GM12878 (cell line): Measurements from ENCODE around the gene MTF1. TPM values are rescaled to one million over a fixed set of nuclear protein-coding genes. Genes with fewer than 3 reads are reported as not detected.

Experiments
- ATAC-seq: fragments of 200-7000 bp; cut with Tn5 transposase; 3 replicates; pipeline ENCODE4 v1.9.1; 2020; ENCODE audit warnings: mild to moderate bottlenecking, moderate library complexity
- BruUV-seq: library from RNA; stranded (reverse); fragments of 400-500 nt; replicated peaks from 2 replicates; lab custom pipeline; 2021; lab: Mats Ljungman, UMichigan
- CTCF ChIA-PET: fragments of 300-600 bp; sonication (Branson Sonifier 250); formaldehyde crosslinking; extraction: SDS; loops from one replicate; lab custom pipeline; 2021; ENCODE audit warnings: inconsistent platforms; lab: Yijun Ruan, JAX
- POLR2A ChIA-PET: fragments of 350-600 bp; formaldehyde crosslinking; extraction: SDS; loops from one replicate; lab custom pipeline; 2021; ENCODE audit warnings: inconsistent platforms; lab: Charles Lee
- RAD21 ChIA-PET: fragments of 300-600 bp; sonication (Branson Sonifier 250); formaldehyde crosslinking; loops from one replicate; lab custom pipeline; 2023; ENCODE audit warnings: antibody characterized with exemption; ENCODE audit not compliant: unreplicated experiment; lab: Charles Lee
- SMC1A ChIA-PET: fragments of 300-600 bp; sonication (Branson Sonifier 250); formaldehyde crosslinking; loops from one replicate; lab custom pipeline; 2023; ENCODE audit not compliant: unreplicated experiment, uncharacterized antibody; lab: Charles Lee
- DNase-seq: peaks from one replicate; pipeline ENCODE4 v3.0.0-alpha.2; 2011; ENCODE audit warnings: low read depth, low spot score
- FAIRE-seq: peaks from 3 replicates; lab custom pipeline; 2011; peaks lifted over from hg19 to GRCh38; lab: Jason Lieb, UNC
- H2AFZ ChIP-seq: 2 replicates; pipeline ENCODE4 v1.6.0; 2011; ENCODE audit warnings: low read depth, low read length, control low read depth; ENCODE audit not compliant: control insufficient read depth
- H3K27ac ChIP-seq: 2 replicates; pipeline ENCODE4 v1.5.1; 2011; ENCODE audit warnings: control low read depth; ENCODE audit not compliant: control insufficient read depth, insufficient read depth
- H3K27me3 ChIP-seq, 2 experiments: replicated peaks in 1 of 2; 2 replicates each; pipeline versions ENCODE4 v1.6.0 to v1.6.1; 2011; ENCODE audit warnings: low read length in 1 of 2; ENCODE audit not compliant: control insufficient read depth in 2 of 2, insufficient read depth in 2 of 2
- H3K36me3 ChIP-seq, 2 experiments: 2 replicates each; pipeline ENCODE4 v1.5.1; 2011; ENCODE audit warnings: low read length in 1 of 2; ENCODE audit not compliant: control insufficient read depth in 2 of 2, insufficient read depth in 2 of 2
- H3K4me1 ChIP-seq: 2 replicates; pipeline ENCODE4 v1.6.1; 2011; ENCODE audit warnings: mild to moderate bottlenecking, low read length, moderate library complexity, mixed read lengths; ENCODE audit not compliant: control insufficient read depth, insufficient read depth
- H3K4me2 ChIP-seq: 2 replicates; pipeline ENCODE4 v1.6.0; 2011; ENCODE audit warnings: control low read depth; ENCODE audit not compliant: control insufficient read depth, insufficient read depth
- H3K4me3 ChIP-seq: fragments of 200-600 bp; sonication (generic); 2 replicates; pipeline ENCODE4 v1.5.1; 2016
- H3K79me2 ChIP-seq: 2 replicates; pipeline ENCODE4 v1.6.0; 2011; ENCODE audit warnings: low read length; ENCODE audit not compliant: control insufficient read depth, insufficient read depth
- H3K9ac ChIP-seq: 2 replicates; pipeline ENCODE4 v1.8.0; 2011; ENCODE audit warnings: low read length, control low read depth, mixed read lengths; ENCODE audit not compliant: control insufficient read depth, insufficient read depth
- H3K9me3 ChIP-seq: replicated peaks from 3 replicates; pipeline ENCODE4 v1.5.1; 2011; ENCODE audit warnings: mild to moderate bottlenecking, low read length; ENCODE audit not compliant: control insufficient read depth, insufficient read depth
- H4K20me1 ChIP-seq: 2 replicates; pipeline ENCODE4 v1.6.0; 2011; ENCODE audit not compliant: control insufficient read depth, insufficient read depth
- ATF7 ChIP-seq: fragments of 450-650 bp; IDR thresholded peaks from 2 replicates; pipeline ENCODE4 v1.6.1; 2016; ENCODE audit warnings: low read depth, mild to moderate bottlenecking
- BHLHE40 ChIP-seq, 2 experiments: fragments of 450-650 bp in 1 of 2; IDR thresholded peaks; 2 replicates each; pipeline ENCODE4 v1.6.1; 2011 to 2017; ENCODE audit warnings: low read depth in 2 of 2, borderline replicate concordance in 1 of 2, improper control_type of control experiment in 1 of 2, low read length in 1 of 2, mild to moderate bottlenecking in 1 of 2
- CHD1 ChIP-seq: IDR thresholded peaks from 2 replicates; pipeline ENCODE4 v1.6.1; 2012; ENCODE audit warnings: low read depth, low read length, improper control_type of control experiment
- CTCF ChIP-seq, 3 experiments: IDR thresholded peaks in 2 of 3; conservative IDR thresholded peaks in 1 of 3; 2 replicates each; pipeline ENCODE4 v1.5.1; 2011; ENCODE audit warnings: low read depth in 3 of 3, low read length in 3 of 3, mild to moderate bottlenecking in 3 of 3, control low read depth in 2 of 3, moderate library complexity in 2 of 3, inconsistent platforms in 1 of 3, mixed read lengths in 1 of 3; ENCODE audit not compliant: control insufficient read depth in 2 of 3, insufficient read depth in 1 of 3; ENCODE audit errors: extremely low read depth in 1 of 3
- ETV6 ChIP-seq, 2 experiments: fragments of 450-650 bp in 1 of 2; IDR thresholded peaks in 1 of 2; conservative IDR thresholded peaks in 1 of 2; 2 replicates each; pipeline ENCODE4 v1.6.1; 2014; ENCODE audit warnings: antibody characterized with exemption in 1 of 2, borderline replicate concordance in 1 of 2, low read depth in 1 of 2, mild to moderate bottlenecking in 1 of 2, moderate library complexity in 1 of 2
- IRF5 ChIP-seq: fragments of 450-650 bp; IDR thresholded peaks from 2 replicates; pipeline ENCODE4 v1.6.1; 2017; ENCODE audit warnings: borderline replicate concordance
- NR2C1 ChIP-seq: fragments of 450-650 bp; IDR thresholded peaks from 2 replicates; pipeline ENCODE4 v1.6.1; 2017; ENCODE audit warnings: antibody characterized with exemption, mild to moderate bottlenecking, moderate library complexity
- NR2F1 ChIP-seq: fragments of 450-650 bp; conservative IDR thresholded peaks from 2 replicates; pipeline ENCODE4 v1.6.1; 2017; ENCODE audit warnings: mild to moderate bottlenecking
- POLR2AphosphoS2 ChIP-seq: IDR thresholded peaks from 2 replicates; pipeline ENCODE4 v1.6.1; 2011; ENCODE audit warnings: low read depth, mild to moderate bottlenecking, low read length, improper control_type of control experiment, moderate library complexity
- RCOR1 ChIP-seq: conservative IDR thresholded peaks from 2 replicates; pipeline ENCODE4 v1.6.1; 2012; ENCODE audit warnings: low read depth, low read length, improper control_type of control experiment
- RFX5 ChIP-seq: IDR thresholded peaks from 2 replicates; pipeline ENCODE4 v1.6.1; 2011; ENCODE audit warnings: low read depth, low read length, improper control_type of control experiment
- RUNX3 ChIP-seq: IDR thresholded peaks from 2 replicates; pipeline ENCODE4 v1.6.1; 2012; ENCODE audit warnings: low read length, inconsistent platforms
- SP1 ChIP-seq: IDR thresholded peaks from one replicate; pipeline ENCODE4 v1.6.1; 2011; ENCODE audit warnings: low read depth, low read length
- SRF ChIP-seq, 2 experiments: IDR thresholded peaks; 2 replicates each; pipeline ENCODE4 v1.6.1; 2011; ENCODE audit warnings: low read depth in 2 of 2, low read length in 2 of 2, mild to moderate bottlenecking in 1 of 2, moderate library complexity in 1 of 2
- ZZZ3 ChIP-seq: IDR thresholded peaks from 2 replicates; pipeline ENCODE4 v1.6.1; 2011; ENCODE audit warnings: low read depth; ENCODE audit not compliant: control insufficient read depth, insufficient read length
- WGBS: methylation state at CpG from one replicate; pipeline ENCODE4 v1.1.6; 2016; ENCODE audit warnings: low lambda C conversion rate; ENCODE audit not compliant: insufficient replicate concordance, insufficient coverage; ENCODE audit errors: missing lambda C conversion rate; 5-methylcytosine and 5-hydroxymethylcytosine counted together
- in situ Hi-C: fragments of 300-500 bp; cut with MboI; formaldehyde crosslinking; loops from 9 replicates; pipeline ENCODE4 v1.14.3; 2018; ENCODE audit warnings: mixed read lengths
- intact Hi-C: fragments of 100-400 bp; cut with micrococcal nuclease; formaldehyde crosslinking; loops from one replicate; pipeline ENCODE4 v1.14.2; 2022; ENCODE audit not compliant: unreplicated experiment
- polyA plus RNA-seq, 11 experiments: library from polyadenylated mRNA; depleted of rRNA in 4 of 11; unstranded in 6 of 11; stranded (reverse) in 5 of 11; fragments of >200 nt; fragmentation: Nextera tagmentation in 4 of 11; fragmentation: Illumina TruSeq in 1 of 11; extraction: Ambion mirVana in 4 of 11; extraction: Trizol in 1 of 11; gene quantifications; 1 replicate in 1 of 11; 2 replicates in 10 of 11; pipeline versions ENCODE4 v1.2.1 to v1.2.3, GENCODE V29; 2011 to 2016; ENCODE audit warnings: inconsistent platforms in 2 of 11, missing spikeins in 2 of 11, low read depth in 1 of 11
- total RNA-seq, 4 experiments: library from RNA; depleted of rRNA in 3 of 4; stranded (reverse); fragments of >200 nt in 3 of 4; fragmentation: Illumina TruSeq in 1 of 4; extraction: Trizol in 1 of 4; gene quantifications; 2 replicates each; pipeline versions ENCODE4 v1.2.1 to v1.2.3, GENCODE V29; 2013 to 2021
- TF ChIP-seq, protein P1 (sequence below): fragments of 450-650 bp; IDR thresholded peaks from 2 replicates; pipeline ENCODE4 v1.6.1; 2017; ENCODE audit warnings: antibody characterized with exemption, mild to moderate bottlenecking, moderate library complexity

MTF1 gene
- total and polyA plus RNA-seq, 10 of the 15 experiments (the other 5 are each of a cell fraction or from before 2014, with no cell fraction given), result 2.2 to 20.4 (median 6.7) TPM

GRCh38 chr1:37765916-37766664, 93.3 kb downstream of the MTF1 start:
- peaks cover 5 to 14% of the 10 kb centered on the region in 2 experiments; a peak in 3 of 4 replicates for H3K27me3 ChIP-seq
- intact Hi-C loops, result no loop called here
- H3K36me3 ChIP-seq, result no peaks in the 10 kb centered on the region
- H3K4me3 ChIP-seq, result peak overlapping the region; percentile 18; the same call in 1 of the 2 replicates
- H3K79me2 ChIP-seq, result no peaks in the 10 kb centered on the region
- peak overlapping the region; percentile 21; the same call in 1 of the 2 replicates for H3K4me2 ChIP-seq
- no peaks in the 10 kb centered on the region; the same call in 2 of the 3 replicates for H3K9me3 ChIP-seq
- H2AFZ ChIP-seq, result no peak overlapping the region
- DNase-seq, result no peak
- no peak overlapping the region for H3K9ac ChIP-seq
- ATAC-seq, result peak; percentile 71
- H4K20me1 ChIP-seq, result no peaks in the 10 kb centered on the region
- H3K4me1 ChIP-seq, result no peaks in the 10 kb centered on the region
- WGBS, result 13% methylated on average over 27 of the region's 27 CpGs
- ChIA-PET POLR2A (interaction anchor here (1.2 kb wide), 1 partner anchor 89 kb away, joined by 4 read pairs; no protein-coding TSS in a partner anchor), SMC1A (no interaction called here), RAD21 (interaction anchor here (1.0 to 1.8 kb wide), 2 partner anchors 73 to 84 kb away, joined by 3 to 4 read pairs; no protein-coding TSS in a partner anchor), CTCF (interaction anchor here (0.6 to 1.7 kb wide), 6 partner anchors 10 to 163 kb away, joined by 3 to 6 read pairs (median 4); no protein-coding TSS in a partner anchor)
- no peak overlapping the region for H3K27ac ChIP-seq
- no peak for FAIRE-seq
- in situ Hi-C loops, result no loop called here
- BruUV-seq, result no TSS peak
- TF ChIP-seq RCOR1 (no peak), IRF5 (no peak), ETV6 (conservative IDR thresholded peaks at IDR 0.05 in 1 of 2, IDR thresholded peaks at IDR 0.05 in 1 of 2; ENCODE audit: borderline replicate concordance in 1 of 2, low read depth in 1 of 2) (no peak), CHD1 (no peak), SP1 (no peak), CTCF (IDR thresholded peaks at IDR 0.05 in 2 of 3, conservative IDR thresholded peaks at IDR 0.05 in 1 of 3; ENCODE audit: control insufficient read depth in 2 of 3, extremely low read depth in 1 of 3, insufficient read depth in 1 of 3, low read depth in 3 of 3, low read length in 3 of 3) (peak; percentile 15 to 20 (median 19); a peak in 2 of 6 replicates), RFX5 (no peak), NR2F1 (0 out of 2 replicates have a peak, but pooled peaks have one; percentile 10), RUNX3 (no peak), ZZZ3 (no peak), BHLHE40 (IDR thresholded peaks at IDR 0.05; ENCODE audit: borderline replicate concordance in 1 of 2, low read depth in 2 of 2, low read length in 1 of 2) (peak in 1 of 2 experiments; percentile 27; a peak in 1 of 4 replicates), POLR2AphosphoS2 (no peak), NR2C1 (no peak), ATF7 (peak; percentile 60), SRF (IDR thresholded peaks at IDR 0.05; ENCODE audit: low read depth in 2 of 2, low read length in 2 of 2) (no peak)
- TF ChIP-seq, protein P1, sequence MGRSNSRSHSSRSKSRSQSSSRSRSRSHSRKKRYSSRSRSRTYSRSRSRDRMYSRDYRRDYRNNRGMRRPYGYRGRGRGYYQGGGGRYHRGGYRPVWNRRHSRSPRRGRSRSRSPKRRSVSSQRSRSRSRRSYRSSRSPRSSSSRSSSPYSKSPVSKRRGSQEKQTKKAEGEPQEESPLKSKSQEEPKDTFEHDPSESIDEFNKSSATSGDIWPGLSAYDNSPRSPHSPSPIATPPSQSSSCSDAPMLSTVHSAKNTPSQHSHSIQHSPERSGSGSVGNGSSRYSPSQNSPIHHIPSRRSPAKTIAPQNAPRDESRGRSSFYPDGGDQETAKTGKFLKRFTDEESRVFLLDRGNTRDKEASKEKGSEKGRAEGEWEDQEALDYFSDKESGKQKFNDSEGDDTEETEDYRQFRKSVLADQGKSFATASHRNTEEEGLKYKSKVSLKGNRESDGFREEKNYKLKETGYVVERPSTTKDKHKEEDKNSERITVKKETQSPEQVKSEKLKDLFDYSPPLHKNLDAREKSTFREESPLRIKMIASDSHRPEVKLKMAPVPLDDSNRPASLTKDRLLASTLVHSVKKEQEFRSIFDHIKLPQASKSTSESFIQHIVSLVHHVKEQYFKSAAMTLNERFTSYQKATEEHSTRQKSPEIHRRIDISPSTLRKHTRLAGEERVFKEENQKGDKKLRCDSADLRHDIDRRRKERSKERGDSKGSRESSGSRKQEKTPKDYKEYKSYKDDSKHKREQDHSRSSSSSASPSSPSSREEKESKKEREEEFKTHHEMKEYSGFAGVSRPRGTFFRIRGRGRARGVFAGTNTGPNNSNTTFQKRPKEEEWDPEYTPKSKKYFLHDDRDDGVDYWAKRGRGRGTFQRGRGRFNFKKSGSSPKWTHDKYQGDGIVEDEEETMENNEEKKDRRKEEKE, result 0 out of 2 replicates have a peak, but pooled peaks have one; percentile 48
